ENCODE data around the gene NFYC.

- TF ChIP-seq POLR2A (IDR thresholded peaks at IDR 0.05; ENCODE audit: low read depth, low read length) (no peak), POLR2AphosphoS5 (IDR thresholded peaks at IDR 0.05; ENCODE audit: low read depth, low read length) (no peak), SPI1 (IDR thresholded peaks at IDR 0.05; ENCODE audit: low read depth, low read length) (no peak)
These were observed 550 bp upstream of the NFYC start for GRCh38 chr1:40690771-40691537.
